ENCODE data around the gene TMEM51. TPM values are rescaled to one million over a fixed set of nuclear protein-coding genes. Genes with fewer than 3 reads are reported as not detected.

TMEM51 gene
- total RNA-seq, 1 donor from 2014 or later: not detected

DNA sequence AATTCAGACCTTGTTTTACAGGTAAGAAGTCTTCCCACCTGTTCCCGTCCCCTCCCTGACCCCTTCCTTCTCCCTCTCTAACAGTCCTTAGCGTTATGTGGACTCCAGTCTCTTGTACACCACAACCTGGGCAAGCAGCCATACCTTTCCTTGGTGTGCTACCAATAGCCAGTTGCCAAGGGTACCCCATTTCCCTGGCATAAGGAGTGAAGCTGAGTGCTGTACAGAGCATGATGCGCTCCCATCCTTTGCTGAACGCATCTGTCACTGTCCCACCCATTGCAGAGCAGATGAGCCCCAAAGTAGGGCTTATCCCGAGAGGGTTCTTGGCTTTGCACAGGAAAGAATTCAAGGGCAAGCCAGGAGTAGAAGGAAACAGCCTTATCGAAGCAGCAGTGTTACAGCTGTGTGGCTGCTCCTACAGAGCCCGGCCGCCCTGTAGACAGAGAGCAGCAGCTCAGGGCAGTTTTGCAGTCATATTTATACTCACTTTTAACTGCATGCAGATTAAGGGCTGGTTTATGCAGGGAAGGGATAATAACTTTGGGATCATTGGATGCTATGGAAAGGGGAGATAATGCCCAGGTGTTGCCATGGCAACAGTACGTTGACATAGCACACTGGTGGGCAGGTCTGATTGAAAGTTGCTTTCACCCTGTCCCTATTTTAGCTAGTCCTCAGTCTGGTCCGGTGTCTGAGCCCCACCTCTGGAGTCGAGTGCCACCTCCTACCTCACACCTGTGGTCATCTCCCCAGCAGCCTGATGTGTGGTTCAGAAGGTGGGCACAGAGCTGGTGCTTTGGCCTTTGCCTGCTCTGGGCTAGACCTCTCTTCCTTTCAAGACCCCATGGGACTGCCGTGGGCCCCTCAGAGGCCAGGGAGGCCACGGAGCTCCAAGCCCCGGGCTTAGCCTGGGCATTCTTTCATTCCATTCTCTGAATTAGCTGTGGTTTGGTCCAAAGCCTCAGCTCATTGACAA is 98.6 kb downstream of the TMEM51 start:
- Histone ChIP-seq H3K36me3 (no peaks in the 10 kb centered on the region), H3K27ac (no peak overlapping the region), H3K9me3 (no peaks in the 10 kb centered on the region), H3K27me3 (no peaks in the 10 kb centered on the region), H3K4me3 (no peak overlapping the region), H3K4me1 (peaks cover 0 to 3% of the 10 kb centered on the region in 2 donors)
- no peak for DNase-seq (ENCODE audit: low spot score in 2 of 2)
- TF ChIP-seq CTCF (IDR thresholded peaks at IDR 0.05): no peak
- intact Hi-C loops (cut with DNase I): no loop called here

DNA sequence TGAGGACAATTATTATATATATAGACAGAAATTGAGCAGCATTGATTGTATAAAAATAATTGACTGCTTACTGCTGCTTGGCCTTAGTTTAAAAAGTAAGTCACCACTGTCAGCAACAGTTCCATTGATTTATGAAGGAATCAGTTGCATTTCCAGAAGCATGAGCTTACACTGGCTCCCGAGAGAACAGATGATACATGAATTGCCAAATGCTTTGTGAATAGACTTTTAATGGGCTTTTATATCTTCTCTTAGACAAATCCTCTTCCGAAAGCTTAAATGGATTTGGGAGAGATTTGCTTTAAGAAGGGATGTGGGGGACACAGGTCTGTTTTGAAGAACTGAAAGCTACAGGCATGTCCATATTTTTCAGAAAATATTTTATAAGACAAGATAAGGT is 101.0 kb downstream of the TMEM51 start:
- H3K27ac ChIP-seq: no peak overlapping the region
- no peak for TF ChIP-seq CTCF (IDR thresholded peaks at IDR 0.05)
- H3K4me1 ChIP-seq: no peaks in the 10 kb centered on the region
- no peak overlapping the region for H3K4me3 ChIP-seq
- no peaks in the 10 kb centered on the region for H3K36me3 ChIP-seq
- no peaks in the 10 kb centered on the region for H3K9me3 ChIP-seq
- intact Hi-C loops (cut with DNase I): no loop called here
- DNase-seq (ENCODE audit: low spot score in 2 of 2): no peak
- no peaks in the 10 kb centered on the region for H3K27me3 ChIP-seq

DNA sequence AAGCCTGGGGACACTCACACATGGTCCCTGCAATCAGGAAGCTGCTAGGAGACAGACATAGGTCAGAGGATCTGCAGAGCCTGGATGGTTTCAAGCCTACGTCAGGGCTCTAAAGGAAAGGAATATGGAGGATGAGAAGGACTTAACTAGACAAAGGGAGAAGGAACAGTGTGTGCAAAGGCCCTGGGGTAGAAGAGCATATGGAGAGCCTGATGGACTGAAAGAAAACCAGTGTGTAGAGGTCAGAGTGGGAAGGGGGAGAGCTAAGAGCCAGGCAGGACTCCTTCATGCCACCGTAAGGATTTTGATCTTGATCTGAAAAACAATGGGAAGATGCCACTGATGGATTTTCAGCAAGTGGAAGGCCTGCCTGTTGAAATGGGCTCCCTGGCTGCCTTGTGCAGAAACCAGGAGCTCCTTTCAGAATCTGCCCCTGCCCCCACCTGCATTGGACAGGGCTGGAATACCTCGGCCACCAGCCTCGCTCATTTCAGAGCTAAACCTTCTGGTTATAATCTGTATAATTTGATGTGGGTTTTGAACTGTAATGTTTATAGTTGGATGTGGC is 102.1 kb downstream of the TMEM51 start:
- Histone ChIP-seq H3K4me1 (no peaks in the 10 kb centered on the region), H3K27ac (no peak overlapping the region), H3K36me3 (no peaks in the 10 kb centered on the region), H3K9me3 (no peaks in the 10 kb centered on the region), H3K4me3 (no peak overlapping the region), H3K27me3 (no peaks in the 10 kb centered on the region)
- no peak for DNase-seq (ENCODE audit: low spot score in 2 of 2)
- no peak for TF ChIP-seq CTCF (IDR thresholded peaks at IDR 0.05)
- intact Hi-C loops (cut with DNase I): no loop called here

DNA sequence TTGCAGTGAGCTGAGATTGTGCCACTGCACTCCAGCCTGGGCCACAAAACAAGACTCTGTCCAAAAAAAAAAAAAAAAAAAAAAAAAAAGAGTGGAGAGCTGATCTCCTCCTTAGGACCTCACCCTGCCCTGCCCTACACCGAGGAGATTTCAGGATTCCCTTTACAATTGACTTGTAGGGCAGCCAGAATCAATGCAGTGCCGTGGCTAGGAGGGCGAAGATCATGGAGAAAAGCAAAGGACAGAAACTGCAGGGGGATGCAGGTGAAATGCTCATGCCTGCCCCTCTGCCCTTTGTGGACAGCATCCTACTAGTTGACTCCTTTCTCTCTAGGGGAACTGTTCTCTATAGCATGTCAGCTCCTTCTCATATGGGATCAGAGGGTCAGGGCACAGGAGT is 103.0 kb downstream of the TMEM51 start:
- H3K4me1 ChIP-seq: no peaks in the 10 kb centered on the region
- no peak for DNase-seq (ENCODE audit: low spot score in 2 of 2)
- H3K27ac ChIP-seq: no peak overlapping the region
- H3K4me3 ChIP-seq: no peak overlapping the region
- H3K9me3 ChIP-seq: no peaks in the 10 kb centered on the region
- H3K36me3 ChIP-seq: no peaks in the 10 kb centered on the region
- intact Hi-C loops (cut with DNase I): no loop called here
- TF ChIP-seq CTCF (IDR thresholded peaks at IDR 0.05): no peak
- no peaks in the 10 kb centered on the region for H3K27me3 ChIP-seq

DNA sequence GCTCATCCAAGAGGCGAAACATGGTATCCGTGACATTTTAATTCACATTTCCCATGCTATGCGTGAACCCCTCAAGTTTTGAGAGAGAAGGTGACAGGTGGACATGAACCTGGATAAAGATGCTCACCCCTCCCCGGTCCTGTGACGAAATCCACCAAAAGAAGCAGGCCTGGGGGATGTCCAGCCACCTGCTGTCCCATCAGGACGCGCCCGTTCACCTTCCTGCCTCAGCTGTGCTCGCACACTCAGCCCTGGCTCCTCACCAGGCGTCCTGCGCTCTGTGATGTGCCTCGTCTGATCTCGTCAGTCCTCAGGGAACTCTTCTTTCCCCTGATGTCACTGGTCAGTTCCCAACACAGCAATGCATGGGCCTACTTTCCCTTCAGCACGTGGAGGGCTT is 103.8 kb downstream of the TMEM51 start:
- H3K36me3 ChIP-seq: no peaks in the 10 kb centered on the region
- intact Hi-C loops (cut with DNase I): no loop called here
- no peak for TF ChIP-seq CTCF (IDR thresholded peaks at IDR 0.05)
- no peaks in the 10 kb centered on the region for H3K4me1 ChIP-seq
- no peak overlapping the region for H3K4me3 ChIP-seq
- no peak overlapping the region for H3K27ac ChIP-seq
- no peaks in the 10 kb centered on the region for H3K9me3 ChIP-seq
- no peak for DNase-seq (ENCODE audit: low spot score in 2 of 2)
- H3K27me3 ChIP-seq: no peaks in the 10 kb centered on the region
